ENCODE results near the gene PDPK1.

DNA sequence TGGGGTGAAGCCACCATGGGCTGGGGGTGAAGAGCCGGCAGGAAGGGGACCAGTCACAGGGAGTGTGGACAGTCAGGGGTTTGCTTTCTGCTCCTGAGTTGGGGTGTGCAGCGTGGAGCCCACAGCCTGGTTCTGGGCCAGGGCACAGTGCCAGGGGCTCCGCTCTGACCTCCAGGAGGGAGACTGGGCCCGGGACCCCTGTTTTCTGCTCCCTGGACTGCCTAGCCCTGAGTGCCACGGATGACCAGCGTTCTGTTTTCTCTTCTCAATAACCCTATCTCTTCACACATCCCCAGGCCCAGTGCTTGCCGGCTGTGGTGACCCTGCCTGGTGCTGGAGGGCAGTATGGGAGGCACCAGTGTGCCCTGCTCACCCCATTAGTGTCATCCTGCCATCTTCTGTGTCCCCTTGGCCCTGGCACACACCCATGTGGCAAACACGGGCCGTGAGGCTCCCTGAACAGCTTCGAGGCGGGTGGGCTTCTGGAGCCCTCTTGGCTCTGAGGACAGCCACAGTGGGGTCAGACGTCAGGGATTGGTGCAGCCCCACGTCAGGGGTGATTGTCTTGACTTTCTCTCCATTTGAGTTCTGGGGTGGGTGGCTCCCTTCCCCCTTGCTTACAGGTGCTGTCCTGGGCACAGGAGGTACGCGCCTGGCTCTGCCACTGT lies 7.7 kb upstream of the PDPK1 start:
- TF ChIP-seq, protein P1, sequence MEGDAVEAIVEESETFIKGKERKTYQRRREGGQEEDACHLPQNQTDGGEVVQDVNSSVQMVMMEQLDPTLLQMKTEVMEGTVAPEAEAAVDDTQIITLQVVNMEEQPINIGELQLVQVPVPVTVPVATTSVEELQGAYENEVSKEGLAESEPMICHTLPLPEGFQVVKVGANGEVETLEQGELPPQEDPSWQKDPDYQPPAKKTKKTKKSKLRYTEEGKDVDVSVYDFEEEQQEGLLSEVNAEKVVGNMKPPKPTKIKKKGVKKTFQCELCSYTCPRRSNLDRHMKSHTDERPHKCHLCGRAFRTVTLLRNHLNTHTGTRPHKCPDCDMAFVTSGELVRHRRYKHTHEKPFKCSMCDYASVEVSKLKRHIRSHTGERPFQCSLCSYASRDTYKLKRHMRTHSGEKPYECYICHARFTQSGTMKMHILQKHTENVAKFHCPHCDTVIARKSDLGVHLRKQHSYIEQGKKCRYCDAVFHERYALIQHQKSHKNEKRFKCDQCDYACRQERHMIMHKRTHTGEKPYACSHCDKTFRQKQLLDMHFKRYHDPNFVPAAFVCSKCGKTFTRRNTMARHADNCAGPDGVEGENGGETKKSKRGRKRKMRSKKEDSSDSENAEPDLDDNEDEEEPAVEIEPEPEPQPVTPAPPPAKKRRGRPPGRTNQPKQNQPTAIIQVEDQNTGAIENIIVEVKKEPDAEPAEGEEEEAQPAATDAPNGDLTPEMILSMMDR (IDR thresholded peaks at IDR 0.05) = no peak
- TF ChIP-seq POLR2A (IDR thresholded peaks at IDR 0.05) = no peak
- no peak for TF ChIP-seq POLR2AphosphoS5 (IDR thresholded peaks at IDR 0.05)
- no peak for TF ChIP-seq EP300 (IDR thresholded peaks at IDR 0.05)

All from suprapubic skin (tissue), 4 donors.